Activated CD8-positive, alpha-beta T cell treated with anti-CD3 and anti-CD28 coated beads, Interleukin-2, amount 10 ng/mL, durations not matched to agents 7 days and 5 days (primary cell): ENCODE measurements around the gene TP53I11. TPM values are rescaled to one million over a fixed set of nuclear protein-coding genes. Genes with fewer than 3 reads are reported as not detected.

Experiments used
- ATAC-seq: fragments of 150-1000 bp; cut with Tn5 transposase; one replicate; pipeline ENCODE4 v1.10.0; 2021; ENCODE audit warnings: moderate library complexity
- CTCF ChIA-PET: fragments of 350-600 bp; sonication (Branson Sonifier 250); formaldehyde crosslinking; loops from one replicate; lab custom pipeline; 2021; ENCODE audit warnings: antibody characterized with exemption; lab: Charles Lee
- POLR2A ChIA-PET: fragments of 350-600 bp; sonication (Branson Sonifier 250); formaldehyde crosslinking; loops from one replicate; lab custom pipeline; 2021; ENCODE audit warnings: antibody characterized with exemption; lab: Charles Lee
- DNase-seq: peaks from one replicate; pipeline ENCODE4 v3.0.0-alpha.2; 2020
- H3K27ac Mint-ChIP-seq: one replicate; pipeline ENCODE4 v1.8.0; 2021; ENCODE audit warnings: mild to moderate bottlenecking, mixed read lengths
- H3K27me3 Mint-ChIP-seq: one replicate; pipeline ENCODE4 v1.8.0; 2021; ENCODE audit warnings: low read depth, mixed read lengths
- H3K36me3 Mint-ChIP-seq: one replicate; pipeline ENCODE4 v1.8.0; 2021; ENCODE audit warnings: low read depth, mixed read lengths
- H3K4me1 Mint-ChIP-seq: one replicate; pipeline ENCODE4 v1.8.0; 2021; ENCODE audit warnings: low read depth, mixed read lengths
- H3K4me3 Mint-ChIP-seq: one replicate; pipeline ENCODE4 v1.8.0; 2021; ENCODE audit warnings: mild to moderate bottlenecking, mixed read lengths
- H3K9me3 Mint-ChIP-seq: one replicate; pipeline ENCODE4 v1.8.0; 2022; ENCODE audit warnings: mixed read lengths; ENCODE audit not compliant: insufficient read depth
- total RNA-seq, 2 experiments: library from RNA; stranded (reverse); gene quantifications; one replicate each; pipeline ENCODE4 v1.2.3, GENCODE V29; 2021

The TP53I11 gene
- total RNA-seq, 2 experiments from 2014 or later: 1.4 to 2.5 TPM

GRCh38 chr11:44943696-44944095 is 7.0 kb downstream of the TP53I11 start:
- DNase-seq (no peak), ATAC-seq (no peak)
- Mint-ChIP-seq H3K4me1 (peaks cover 5% of the 10 kb centered on the region), H3K27me3 (peaks cover 7% of the 10 kb centered on the region), H3K4me3 (no peak overlapping the region), H3K9me3 (no peaks in the 10 kb centered on the region), H3K27ac (no peak overlapping the region), H3K36me3 (no peaks in the 10 kb centered on the region)
- ChIA-PET CTCF (interaction anchor here (6.8 kb wide), 1 partner anchor 161 kb away, joined by 61 read pairs; no protein-coding TSS in a partner anchor), POLR2A (no interaction called here)

- Mint-ChIP-seq H3K27ac (no peak overlapping the region), H3K36me3 (no peaks in the 10 kb centered on the region), H3K4me3 (no peak overlapping the region), H3K27me3 (peaks cover 6% of the 10 kb centered on the region), H3K4me1 (peaks cover 4% of the 10 kb centered on the region), H3K9me3 (no peaks in the 10 kb centered on the region)
- CTCF ChIA-PET: interaction anchor here (6.8 kb wide), 1 partner anchor 161 kb away, joined by 61 read pairs; no protein-coding TSS in a partner anchor
- no peak for DNase-seq
- ATAC-seq: peak; percentile 34
- POLR2A ChIA-PET: no interaction called here
These were observed 7.6 kb downstream of the TP53I11 start for GRCh38 chr11:44943118-44943517.

GRCh38 chr11:44942029-44942955 is 8.4 kb downstream of the TP53I11 start:
- Mint-ChIP-seq H3K4me3 (no peak overlapping the region), H3K4me1 (peaks cover 4% of the 10 kb centered on the region)

GRCh38 chr11:44941259-44942021 is 9.2 kb downstream of the TP53I11 start:
- ATAC-seq (no peak), DNase-seq (no peak)
- POLR2A ChIA-PET: interaction anchor here (1.0 to 1.3 kb wide), 2 partner anchors 162 to 163 kb away, joined by 3 to 4 read pairs; no protein-coding TSS in a partner anchor
- Mint-ChIP-seq H3K4me3 (no peak overlapping the region), H3K9me3 (no peaks in the 10 kb centered on the region), H3K36me3 (no peaks in the 10 kb centered on the region), H3K27me3 (peaks cover 3% of the 10 kb centered on the region), H3K4me1 (peaks cover 4% of the 10 kb centered on the region), H3K27ac (no peak overlapping the region)
- CTCF ChIA-PET: interaction anchor here (0.9 to 9.2 kb wide), 6 partner anchors 7 to 169 kb away, joined by 3 to 364 read pairs (median 4); no protein-coding TSS in a partner anchor

More at GRCh38 chr11:44942029-44942955, 8.4 kb downstream of the TP53I11 start:
- ATAC-seq (no peak), DNase-seq (no peak)
- H3K9me3 Mint-ChIP-seq: no peaks in the 10 kb centered on the region
- CTCF ChIA-PET: interaction anchor here (0.9 to 9.2 kb wide), 3 partner anchors 161 to 168 kb away, joined by 4 to 364 read pairs (median 61); no protein-coding TSS in a partner anchor
- POLR2A ChIA-PET: no interaction called here
- H3K27me3 Mint-ChIP-seq: peaks cover 3% of the 10 kb centered on the region
- no peaks in the 10 kb centered on the region for H3K36me3 Mint-ChIP-seq
- H3K27ac Mint-ChIP-seq: peak overlapping the region; percentile 53

- peaks cover 4% of the 10 kb centered on the region for H3K4me1 Mint-ChIP-seq
- no peaks in the 10 kb centered on the region for H3K9me3 Mint-ChIP-seq
- no peak for DNase-seq
- no peak overlapping the region for H3K4me3 Mint-ChIP-seq
- no peaks in the 10 kb centered on the region for H3K36me3 Mint-ChIP-seq
- peaks cover 3% of the 10 kb centered on the region for H3K27me3 Mint-ChIP-seq
- POLR2A ChIA-PET: interaction anchor here (1.0 to 1.3 kb wide), 2 partner anchors 163 to 164 kb away, joined by 3 to 4 read pairs; no protein-coding TSS in a partner anchor
- ATAC-seq: no peak
- no peak overlapping the region for H3K27ac Mint-ChIP-seq
- CTCF ChIA-PET: interaction anchor here (0.9 to 9.2 kb wide), 7 partner anchors 8 to 170 kb away, joined by 3 to 364 read pairs (median 4); no protein-coding TSS in a partner anchor
These were observed 9.8 kb downstream of the TP53I11 start for GRCh38 chr11:44940835-44941234.

GRCh38 chr11:44940404-44940803 is 10.3 kb downstream of the TP53I11 start:
- Mint-ChIP-seq H3K9me3 (no peaks in the 10 kb centered on the region), H3K4me1 (peaks cover 4% of the 10 kb centered on the region), H3K4me3 (no peak overlapping the region), H3K36me3 (no peaks in the 10 kb centered on the region), H3K27ac (no peak overlapping the region), H3K27me3 (peaks cover 3% of the 10 kb centered on the region)
- ATAC-seq (no peak), DNase-seq (no peak)
- POLR2A ChIA-PET: interaction anchor here (1.0 to 1.3 kb wide), 2 partner anchors 163 to 164 kb away, joined by 3 to 4 read pairs; no protein-coding TSS in a partner anchor
- CTCF ChIA-PET: interaction anchor here (1.1 to 9.2 kb wide), 6 partner anchors 8 to 170 kb away, joined by 3 to 364 read pairs (median 4); no protein-coding TSS in a partner anchor

- H3K9me3 Mint-ChIP-seq: no peaks in the 10 kb centered on the region
- ChIA-PET CTCF (interaction anchor here (1.2 to 9.2 kb wide), 4 partner anchors 9 to 171 kb away, joined by 4 to 364 read pairs (median 10); no protein-coding TSS in a partner anchor), POLR2A (no interaction called here)
- H3K4me1 Mint-ChIP-seq: peaks cover 4% of the 10 kb centered on the region
- ATAC-seq (no peak), DNase-seq (no peak)
- no peak overlapping the region for H3K27ac Mint-ChIP-seq
- no peaks in the 10 kb centered on the region for H3K36me3 Mint-ChIP-seq
- peaks cover 3% of the 10 kb centered on the region for H3K27me3 Mint-ChIP-seq
- H3K4me3 Mint-ChIP-seq: no peak overlapping the region
These were observed 10.8 kb downstream of the TP53I11 start for GRCh38 chr11:44939673-44940395.

GRCh38 chr11:44938066-44938691 is 12.5 kb downstream of the TP53I11 start:
- Mint-ChIP-seq H3K36me3 (no peaks in the 10 kb centered on the region), H3K27me3 (peaks cover 3% of the 10 kb centered on the region)

GRCh38 chr11:44936951-44937543 is 13.6 kb downstream of the TP53I11 start:
- Mint-ChIP-seq H3K4me1 (no peaks in the 10 kb centered on the region), H3K27ac (no peak overlapping the region), H3K9me3 (no peaks in the 10 kb centered on the region), H3K27me3 (peaks cover 2% of the 10 kb centered on the region), H3K36me3 (no peaks in the 10 kb centered on the region), H3K4me3 (no peak overlapping the region)
- no peak for DNase-seq
- POLR2A ChIA-PET: interaction anchor here (1.0 to 1.3 kb wide), 3 partner anchors 42 to 166 kb away, joined by 3 to 13 read pairs (median 4); no protein-coding TSS in a partner anchor
- CTCF ChIA-PET: interaction anchor here (1.0 to 9.2 kb wide), 23 partner anchors 8 to 412 kb away, joined by 3 to 364 read pairs (median 5); partner anchors contain the start of gene TP53I11
- no peak for ATAC-seq

More at GRCh38 chr11:44938066-44938691, 12.5 kb downstream of the TP53I11 start:
- DNase-seq (no peak), ATAC-seq (no peak)
- Mint-ChIP-seq H3K4me1 (peaks cover 4% of the 10 kb centered on the region), H3K27ac (no peak overlapping the region), H3K4me3 (no peak overlapping the region), H3K9me3 (no peaks in the 10 kb centered on the region)
- ChIA-PET POLR2A (interaction anchor here (0.8 to 1.2 kb wide), 2 partner anchors 142 to 165 kb away, joined by 3 to 4 read pairs; no protein-coding TSS in a partner anchor), CTCF (interaction anchor here (0.7 to 9.2 kb wide), 5 partner anchors 11 to 295 kb away, joined by 3 to 364 read pairs (median 46); no protein-coding TSS in a partner anchor)

- DNase-seq (peak; percentile 86), ATAC-seq (peak; percentile 77)
- ChIA-PET CTCF (interaction anchor here (0.6 to 9.2 kb wide), 40 partner anchors 9 to 412 kb away, joined by 3 to 364 read pairs (median 4); partner anchors contain the start of gene TP53I11), POLR2A (interaction anchor here (1.0 to 1.3 kb wide), 2 partner anchors 43 to 167 kb away, joined by 3 to 13 read pairs; no protein-coding TSS in a partner anchor)
- Mint-ChIP-seq H3K4me3 (no peak overlapping the region), H3K9me3 (no peaks in the 10 kb centered on the region), H3K27me3 (no peaks in the 10 kb centered on the region), H3K27ac (no peak overlapping the region), H3K36me3 (no peaks in the 10 kb centered on the region), H3K4me1 (no peaks in the 10 kb centered on the region)
These were observed 14.2 kb downstream of the TP53I11 start for GRCh38 chr11:44936525-44936924.
